ENCODE measurements around the gene NDFIP1. TPM values are rescaled to one million over a fixed set of nuclear protein-coding genes. Genes with fewer than 3 reads are reported as not detected.
"Not testable (repeated sequence)": the region's sequence is repeated elsewhere in the genome, so short reads cannot be mapped to it uniquely, and the experiment has no call there.

The NDFIP1 gene
- total RNA-seq, 1 experiment from 2014 or later: 58.0 TPM

DNA sequence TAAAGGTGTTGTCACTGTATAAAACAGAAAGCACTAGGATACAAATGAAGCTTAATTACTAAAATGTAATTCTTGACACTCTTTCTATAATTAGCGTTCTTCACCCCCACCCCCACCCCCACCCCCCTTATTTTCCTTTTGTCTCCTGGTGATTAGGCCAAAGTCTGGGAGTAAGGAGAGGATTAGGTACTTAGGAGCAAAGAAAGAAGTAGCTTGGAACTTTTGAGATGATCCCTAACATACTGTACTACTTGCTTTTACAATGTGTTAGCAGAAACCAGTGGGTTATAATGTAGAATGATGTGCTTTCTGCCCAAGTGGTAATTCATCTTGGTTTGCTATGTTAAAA, 43.8 kb downstream of the NDFIP1 start:
- no peaks in the 10 kb centered on the region for H3K9me3 Mint-ChIP-seq (ENCODE audit: low read depth, unreplicated experiment)
- H3K36me3 Mint-ChIP-seq (ENCODE audit: insufficient read depth, unreplicated experiment): peaks cover 9% of the 10 kb centered on the region
- CTCF ChIA-PET: interaction anchor here (0.7 to 1.5 kb wide), 5 partner anchors 43 to 561 kb away, joined by 3 to 7 read pairs (median 3); partner anchors contain the start of gene SPRY4
- no TSS peak for BruUV-seq (replicated peaks)
- H3K27me3 Mint-ChIP-seq (ENCODE audit: unreplicated experiment): no peaks in the 10 kb centered on the region
- intact Hi-C loops (cut with micrococcal nuclease; ENCODE audit: unreplicated experiment): loop anchor here (1.0 to 5.0 kb wide), 4 partner anchors 169 to 546 kb away; no protein-coding TSS in a partner anchor
- no peak overlapping the region for H3K4me3 Mint-ChIP-seq (ENCODE audit: low read depth, unreplicated experiment)
- no peak for DNase-seq
- H3K4me1 Mint-ChIP-seq (ENCODE audit: low read depth, unreplicated experiment): no peaks in the 10 kb centered on the region
- TF ChIP-seq, protein P1, sequence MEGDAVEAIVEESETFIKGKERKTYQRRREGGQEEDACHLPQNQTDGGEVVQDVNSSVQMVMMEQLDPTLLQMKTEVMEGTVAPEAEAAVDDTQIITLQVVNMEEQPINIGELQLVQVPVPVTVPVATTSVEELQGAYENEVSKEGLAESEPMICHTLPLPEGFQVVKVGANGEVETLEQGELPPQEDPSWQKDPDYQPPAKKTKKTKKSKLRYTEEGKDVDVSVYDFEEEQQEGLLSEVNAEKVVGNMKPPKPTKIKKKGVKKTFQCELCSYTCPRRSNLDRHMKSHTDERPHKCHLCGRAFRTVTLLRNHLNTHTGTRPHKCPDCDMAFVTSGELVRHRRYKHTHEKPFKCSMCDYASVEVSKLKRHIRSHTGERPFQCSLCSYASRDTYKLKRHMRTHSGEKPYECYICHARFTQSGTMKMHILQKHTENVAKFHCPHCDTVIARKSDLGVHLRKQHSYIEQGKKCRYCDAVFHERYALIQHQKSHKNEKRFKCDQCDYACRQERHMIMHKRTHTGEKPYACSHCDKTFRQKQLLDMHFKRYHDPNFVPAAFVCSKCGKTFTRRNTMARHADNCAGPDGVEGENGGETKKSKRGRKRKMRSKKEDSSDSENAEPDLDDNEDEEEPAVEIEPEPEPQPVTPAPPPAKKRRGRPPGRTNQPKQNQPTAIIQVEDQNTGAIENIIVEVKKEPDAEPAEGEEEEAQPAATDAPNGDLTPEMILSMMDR (IDR thresholded peaks at IDR 0.05; ENCODE audit: unreplicated experiment): no peak
- H3K27ac Mint-ChIP-seq (ENCODE audit: unreplicated experiment): no peak overlapping the region

DNA sequence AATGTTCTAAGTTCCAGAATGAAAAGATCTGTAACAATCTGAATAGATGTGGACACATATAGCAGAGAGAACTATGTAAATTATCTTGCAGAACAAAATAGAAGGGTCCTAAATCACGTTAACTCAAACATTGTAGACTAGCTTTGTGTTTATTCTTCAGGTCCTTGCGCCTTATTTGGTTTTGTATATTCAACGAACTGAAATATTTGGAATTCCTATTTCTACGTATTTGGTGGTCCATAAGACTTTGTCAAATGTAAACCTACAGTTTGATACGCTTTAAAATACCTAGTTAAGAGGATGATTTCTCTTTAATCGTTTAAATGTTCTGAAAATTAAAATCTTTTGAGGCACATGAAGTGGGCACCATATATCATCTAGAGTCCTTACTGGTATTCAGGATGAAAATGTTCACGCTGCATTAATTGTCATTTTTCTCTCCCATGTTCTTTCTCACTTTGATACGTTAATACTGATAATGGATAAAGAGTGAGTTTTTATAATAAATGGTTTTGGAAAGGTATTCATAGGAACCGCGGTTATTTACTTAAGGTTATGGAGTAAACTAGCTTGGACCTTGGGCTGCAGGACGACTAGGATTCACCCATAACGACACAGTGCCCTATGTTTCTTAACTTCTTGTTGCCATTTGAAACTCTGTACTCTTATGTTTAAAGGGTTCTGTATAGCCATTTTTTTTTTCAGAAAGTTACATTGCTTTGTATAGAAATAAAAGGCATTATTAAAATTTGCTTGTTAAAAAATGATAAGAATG, 45.3 kb downstream of the NDFIP1 start:
- Mint-ChIP-seq H3K27ac (ENCODE audit: unreplicated experiment) (no peak overlapping the region), H3K36me3 (ENCODE audit: insufficient read depth, unreplicated experiment) (peaks cover 5% of the 10 kb centered on the region), H3K27me3 (ENCODE audit: unreplicated experiment) (no peaks in the 10 kb centered on the region), H3K9me3 (ENCODE audit: low read depth, unreplicated experiment) (no peaks in the 10 kb centered on the region), H3K4me3 (ENCODE audit: low read depth, unreplicated experiment) (no peak overlapping the region), H3K4me1 (ENCODE audit: low read depth, unreplicated experiment) (no peaks in the 10 kb centered on the region)
- CTCF ChIA-PET: interaction anchor here (0.6 to 0.7 kb wide), 2 partner anchors 169 to 288 kb away, joined by 3 to 7 read pairs; no protein-coding TSS in a partner anchor
- BruUV-seq (replicated peaks): no TSS peak
- intact Hi-C loops (cut with micrococcal nuclease; ENCODE audit: unreplicated experiment): loop anchor here (2.0 to 5.0 kb wide), 2 partner anchors 208 to 545 kb away; no protein-coding TSS in a partner anchor
- no peak for DNase-seq
- TF ChIP-seq, protein P1 (IDR thresholded peaks at IDR 0.05; ENCODE audit: unreplicated experiment): no peak

DNA sequence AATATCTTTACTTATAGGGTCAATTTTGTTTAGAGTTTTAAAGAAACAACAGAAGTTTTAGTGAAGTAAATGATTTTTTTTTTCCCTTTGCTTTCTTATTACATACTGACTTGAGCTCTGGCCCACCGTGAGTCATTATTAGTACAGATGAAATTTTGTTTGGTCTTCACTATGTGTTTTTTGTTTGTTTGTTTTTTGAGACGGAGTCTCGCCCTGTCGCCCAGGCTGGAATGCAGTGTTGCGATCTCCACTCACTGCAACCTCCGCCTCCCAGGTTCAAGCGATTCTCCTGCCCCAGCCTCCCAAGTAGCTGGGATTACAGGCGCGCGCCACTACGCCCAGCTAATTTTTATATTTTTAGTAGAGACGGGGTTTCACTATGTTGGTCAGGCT, 45.9 kb downstream of the NDFIP1 start:
- H3K4me3 Mint-ChIP-seq (ENCODE audit: low read depth, unreplicated experiment); H3K4me1 Mint-ChIP-seq (ENCODE audit: low read depth, unreplicated experiment); DNase-seq; H3K36me3 Mint-ChIP-seq (ENCODE audit: insufficient read depth, unreplicated experiment); BruUV-seq (replicated peaks); H3K9me3 Mint-ChIP-seq (ENCODE audit: low read depth, unreplicated experiment); H3K27me3 Mint-ChIP-seq (ENCODE audit: unreplicated experiment); H3K27ac Mint-ChIP-seq (ENCODE audit: unreplicated experiment): not testable (repeated sequence)
- intact Hi-C loops (cut with micrococcal nuclease; ENCODE audit: unreplicated experiment): loop anchor here (5.0 kb wide), 1 partner anchor 208 kb away; no protein-coding TSS in a partner anchor
- CTCF ChIA-PET: interaction anchor here (0.6 to 0.7 kb wide), 2 partner anchors 168 to 288 kb away, joined by 3 to 7 read pairs; no protein-coding TSS in a partner anchor

GRCh38 chr5:142156839-142157463, 48.4 kb downstream of the NDFIP1 start:
- TF ChIP-seq, protein P1 (IDR thresholded peaks at IDR 0.05; ENCODE audit: unreplicated experiment): no peak
- no peaks in the 10 kb centered on the region for H3K9me3 Mint-ChIP-seq (ENCODE audit: low read depth, unreplicated experiment)
- no peaks in the 10 kb centered on the region for H3K4me1 Mint-ChIP-seq (ENCODE audit: low read depth, unreplicated experiment)
- peaks cover 5% of the 10 kb centered on the region for H3K36me3 Mint-ChIP-seq (ENCODE audit: insufficient read depth, unreplicated experiment)
- intact Hi-C loops (cut with micrococcal nuclease; ENCODE audit: unreplicated experiment): no loop called here
- CTCF ChIA-PET: no interaction called here
- no TSS peak for BruUV-seq (replicated peaks)
- no peak overlapping the region for H3K27ac Mint-ChIP-seq (ENCODE audit: unreplicated experiment)
- H3K27me3 Mint-ChIP-seq (ENCODE audit: unreplicated experiment): no peaks in the 10 kb centered on the region
- H3K4me3 Mint-ChIP-seq (ENCODE audit: low read depth, unreplicated experiment): no peak overlapping the region
- DNase-seq: no peak
